Parathyroid adenoma (tissue), 2 donors: ENCODE data around the gene JAGN1.

Source experiments
- H2AFZ ChIP-seq: fragments of 300-600 bp; sonication (generic); one replicate; pipeline ENCODE4 v1.7.0; 2017; ENCODE audit warnings: antibody characterized with exemption, mild to moderate bottlenecking
- H3K27ac ChIP-seq: fragments of 300-600 bp; sonication (generic); one replicate; pipeline ENCODE4 v1.7.0; 2017
- H3K27me3 ChIP-seq: fragments of 300-600 bp; sonication (generic); one replicate; pipeline ENCODE4 v1.7.0; 2017; ENCODE audit warnings: low read length; ENCODE audit not compliant: control insufficient read depth, insufficient read depth
- H3K36me3 ChIP-seq: fragments of 300-600 bp; sonication (generic); one replicate; pipeline ENCODE4 v1.7.0; 2017; ENCODE audit warnings: low read length; ENCODE audit not compliant: control insufficient read depth, insufficient read depth
- H3K4me1 ChIP-seq: fragments of 300-600 bp; sonication (generic); one replicate; pipeline ENCODE4 v1.7.0; 2017; ENCODE audit warnings: control low read depth
- H3K4me2 ChIP-seq: fragments of 300-600 bp; sonication (generic); one replicate; pipeline ENCODE4 v1.7.0; 2017; ENCODE audit warnings: low read length
- H3K4me3 ChIP-seq: fragments of 300-600 bp; sonication (generic); one replicate; pipeline ENCODE4 v1.7.0; 2017; ENCODE audit warnings: low read depth, low read length
- H3K79me2 ChIP-seq: fragments of 300-600 bp; sonication (generic); one replicate; pipeline ENCODE4 v1.7.0; 2017; ENCODE audit warnings: control low read depth
- H3K9ac ChIP-seq: fragments of 300-600 bp; sonication (generic); one replicate; pipeline ENCODE4 v1.7.0; 2017; ENCODE audit warnings: mild to moderate bottlenecking
- H3K9me3 ChIP-seq: fragments of 300-600 bp; sonication (generic); one replicate; pipeline ENCODE4 v1.7.0; 2017; ENCODE audit warnings: low read length; ENCODE audit not compliant: control insufficient read depth
- TF ChIP-seq, protein P1 (sequence below): fragments of 300-600 bp; sonication (generic); IDR thresholded peaks from one replicate; pipeline ENCODE4 v1.7.0; 2017; ENCODE audit warnings: antibody characterized with exemption, mild to moderate bottlenecking
- donor health status: primary hyperparathyroidism.

Gene JAGN1

DNA sequence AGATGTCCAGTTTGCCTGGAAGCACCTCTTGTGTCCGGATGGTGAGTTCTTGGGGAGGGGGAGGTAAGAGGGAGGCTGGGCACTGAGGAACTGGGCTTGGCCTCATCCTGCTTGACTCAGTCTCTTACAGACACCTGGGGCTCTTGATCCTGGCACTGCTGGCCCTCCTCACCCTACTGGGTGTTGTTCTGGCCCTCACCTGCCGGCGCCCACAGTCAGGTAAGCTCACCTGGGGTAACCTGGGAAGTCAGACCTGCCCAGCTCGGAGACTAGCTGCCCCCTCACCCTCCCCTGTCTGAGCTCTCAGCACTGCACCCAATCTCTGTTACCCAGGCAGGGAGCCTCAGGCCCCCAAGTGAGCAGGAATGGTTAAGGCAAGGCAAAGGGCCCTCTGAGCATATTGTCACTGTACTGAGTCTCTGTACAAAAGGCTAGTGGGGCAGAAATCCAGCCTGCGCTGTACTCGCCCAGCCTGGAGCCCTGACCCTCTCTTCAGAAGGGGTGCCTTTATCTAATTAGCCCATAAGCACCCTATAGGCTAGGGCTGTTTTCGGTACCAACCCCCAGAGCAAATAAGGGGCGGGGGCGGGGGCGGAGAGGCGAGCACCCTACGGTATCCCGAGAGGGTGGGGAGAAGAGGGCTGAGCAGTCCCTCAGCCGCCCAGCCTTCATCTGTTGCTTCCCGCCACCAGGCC, 24.3 kb downstream of the JAGN1 start:
- peaks cover 2% of the 10 kb centered on the region for H3K79me2 ChIP-seq
- H3K9me3 ChIP-seq: no peaks in the 10 kb centered on the region
- H3K4me1 ChIP-seq: peaks cover 15% of the 10 kb centered on the region
- H3K9ac ChIP-seq: no peak overlapping the region
- TF ChIP-seq, protein P1, sequence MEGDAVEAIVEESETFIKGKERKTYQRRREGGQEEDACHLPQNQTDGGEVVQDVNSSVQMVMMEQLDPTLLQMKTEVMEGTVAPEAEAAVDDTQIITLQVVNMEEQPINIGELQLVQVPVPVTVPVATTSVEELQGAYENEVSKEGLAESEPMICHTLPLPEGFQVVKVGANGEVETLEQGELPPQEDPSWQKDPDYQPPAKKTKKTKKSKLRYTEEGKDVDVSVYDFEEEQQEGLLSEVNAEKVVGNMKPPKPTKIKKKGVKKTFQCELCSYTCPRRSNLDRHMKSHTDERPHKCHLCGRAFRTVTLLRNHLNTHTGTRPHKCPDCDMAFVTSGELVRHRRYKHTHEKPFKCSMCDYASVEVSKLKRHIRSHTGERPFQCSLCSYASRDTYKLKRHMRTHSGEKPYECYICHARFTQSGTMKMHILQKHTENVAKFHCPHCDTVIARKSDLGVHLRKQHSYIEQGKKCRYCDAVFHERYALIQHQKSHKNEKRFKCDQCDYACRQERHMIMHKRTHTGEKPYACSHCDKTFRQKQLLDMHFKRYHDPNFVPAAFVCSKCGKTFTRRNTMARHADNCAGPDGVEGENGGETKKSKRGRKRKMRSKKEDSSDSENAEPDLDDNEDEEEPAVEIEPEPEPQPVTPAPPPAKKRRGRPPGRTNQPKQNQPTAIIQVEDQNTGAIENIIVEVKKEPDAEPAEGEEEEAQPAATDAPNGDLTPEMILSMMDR: no peak
- H3K4me2 ChIP-seq: peak overlapping the region; percentile 83
- no peak overlapping the region for H3K27ac ChIP-seq
- H3K36me3 ChIP-seq: no peaks in the 10 kb centered on the region
- no peaks in the 10 kb centered on the region for H3K27me3 ChIP-seq
- peak overlapping the region; percentile 78 for H2AFZ ChIP-seq
- peak overlapping the region; percentile 26 for H3K4me3 ChIP-seq

DNA sequence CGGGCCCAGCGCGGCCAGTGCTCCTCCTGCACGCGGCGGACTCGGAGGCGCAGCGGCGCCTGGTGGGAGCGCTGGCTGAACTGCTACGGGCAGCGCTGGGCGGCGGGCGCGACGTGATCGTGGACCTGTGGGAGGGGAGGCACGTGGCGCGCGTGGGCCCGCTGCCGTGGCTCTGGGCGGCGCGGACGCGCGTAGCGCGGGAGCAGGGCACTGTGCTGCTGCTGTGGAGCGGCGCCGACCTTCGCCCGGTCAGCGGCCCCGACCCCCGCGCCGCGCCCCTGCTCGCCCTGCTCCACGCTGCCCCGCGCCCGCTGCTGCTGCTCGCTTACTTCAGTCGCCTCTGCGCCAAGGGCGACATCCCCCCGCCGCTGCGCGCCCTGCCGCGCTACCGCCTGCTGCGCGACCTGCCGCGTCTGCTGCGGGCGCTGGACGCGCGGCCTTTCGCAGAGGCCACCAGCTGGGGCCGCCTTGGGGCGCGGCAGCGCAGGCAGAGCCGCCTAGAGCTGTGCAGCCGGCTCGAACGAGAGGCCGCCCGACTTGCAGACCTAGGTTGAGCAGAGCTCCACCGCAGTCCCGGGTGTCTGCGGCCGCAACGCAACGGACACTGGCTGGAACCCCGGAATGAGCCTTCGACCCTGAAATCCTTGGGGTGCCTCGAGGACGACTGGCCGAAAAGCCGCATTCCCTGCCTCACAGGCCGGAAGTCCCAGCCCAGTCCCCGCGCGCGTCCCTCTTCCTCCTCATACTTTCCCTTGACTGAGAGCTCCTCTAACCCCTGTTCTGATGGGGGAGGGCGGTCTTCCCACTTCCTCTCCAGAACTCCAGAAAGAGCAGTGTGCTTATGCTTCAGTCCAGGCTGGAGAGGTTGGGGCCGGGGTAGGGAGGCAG, 25.1 kb downstream of the JAGN1 start:
- Histone ChIP-seq H3K9me3 (no peaks in the 10 kb centered on the region), H3K79me2 (peaks cover 2% of the 10 kb centered on the region), H3K27ac (peak overlapping the region; percentile 63), H3K27me3 (no peaks in the 10 kb centered on the region), H3K4me3 (peak overlapping the region; percentile 60), H3K36me3 (no peaks in the 10 kb centered on the region), H3K4me2 (peak overlapping the region; percentile 83), H2AFZ (peak overlapping the region; percentile 78), H3K4me1 (peaks cover 15% of the 10 kb centered on the region), H3K9ac (no peak overlapping the region)
- TF ChIP-seq, protein P1: peak; percentile 24

DNA sequence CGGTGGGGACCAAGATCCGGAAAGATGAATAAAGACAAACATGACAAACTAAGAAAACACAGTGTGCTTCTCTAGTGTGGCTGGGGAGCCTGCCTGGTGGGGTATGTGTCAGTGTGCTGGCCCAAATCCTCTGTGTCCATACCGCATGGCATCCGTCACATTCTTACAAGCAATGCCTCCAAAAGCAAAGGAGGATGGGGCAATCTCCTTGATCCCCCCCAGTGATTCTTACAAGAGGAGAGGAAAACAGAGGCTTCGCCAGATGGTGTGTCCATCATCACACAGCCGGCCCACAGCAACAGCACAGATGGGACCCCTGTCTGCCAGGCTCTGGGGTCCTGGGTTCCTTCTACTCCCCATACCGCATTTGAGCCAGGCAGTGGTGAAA, 25.9 kb downstream of the JAGN1 start:
- H3K4me1 ChIP-seq: peaks cover 15% of the 10 kb centered on the region

DNA sequence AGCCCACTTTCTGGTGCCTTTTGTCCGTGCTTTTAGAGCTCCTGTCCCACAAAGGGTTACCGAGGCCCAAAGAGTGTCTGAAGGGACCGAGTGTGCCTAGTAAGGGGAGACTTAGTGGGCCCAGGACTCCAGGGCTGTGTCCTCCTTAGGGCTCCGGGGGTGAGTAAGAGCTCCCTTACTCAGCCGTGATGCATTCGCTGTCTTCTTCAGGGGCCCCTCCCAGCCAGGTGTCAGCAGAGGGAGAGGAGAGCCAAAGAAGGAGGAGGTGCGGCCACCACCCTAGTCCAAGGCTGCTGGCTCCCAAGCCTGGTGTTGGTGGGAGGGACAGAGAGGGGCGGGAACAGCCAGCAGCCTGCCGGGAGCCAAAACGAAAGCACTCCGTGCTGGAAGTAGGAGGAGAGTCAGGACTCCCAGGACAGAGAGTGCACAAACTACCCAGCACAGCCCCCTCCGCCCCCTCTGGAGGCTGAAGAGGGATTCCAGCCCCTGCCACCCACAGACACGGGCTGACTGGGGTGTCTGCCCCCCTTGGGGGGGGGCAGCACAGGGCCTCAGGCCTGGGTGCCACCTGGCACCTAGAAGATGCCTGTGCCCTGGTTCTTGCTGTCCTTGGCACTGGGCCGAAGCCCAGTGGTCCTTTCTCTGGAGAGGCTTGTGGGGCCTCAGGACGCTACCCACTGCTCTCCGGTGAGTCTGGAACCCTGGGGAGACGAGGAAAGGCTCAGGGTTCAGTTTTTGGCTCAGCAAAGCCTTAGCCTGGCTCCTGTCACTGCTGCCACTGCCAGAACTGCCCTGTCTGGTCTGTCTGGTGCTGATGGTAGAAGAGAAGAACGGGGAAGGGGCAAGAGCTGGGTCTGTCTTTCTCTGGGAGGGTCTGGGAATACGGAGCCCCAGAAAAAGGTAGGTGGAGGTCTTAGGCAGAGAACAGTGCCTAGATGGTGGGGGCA, 26.6 kb downstream of the JAGN1 start, which contains the start of gene IL17RC:
TSS of gene IL17RC (plus strand) at position 365 of the 947 bp plus-strand sequence. CDS start at position 583, 218 bp downstream.
- H3K4me1 ChIP-seq: peaks cover 15% of the 10 kb centered on the region

More for the DNA sequence above, 25.9 kb downstream of the JAGN1 start:
- no peaks in the 10 kb centered on the region for H3K9me3 ChIP-seq
- H3K27me3 ChIP-seq: no peaks in the 10 kb centered on the region
- no peak overlapping the region for H3K9ac ChIP-seq
- peak overlapping the region; percentile 73 for H3K4me2 ChIP-seq
- peak overlapping the region; percentile 61 for H3K4me3 ChIP-seq
- H3K27ac ChIP-seq: peak overlapping the region; percentile 71
- H2AFZ ChIP-seq: peak overlapping the region; percentile 89
- TF ChIP-seq, protein P1: no peak
- no peaks in the 10 kb centered on the region for H3K36me3 ChIP-seq
- H3K79me2 ChIP-seq: peaks cover 2% of the 10 kb centered on the region

More for the DNA sequence above, 26.6 kb downstream of the JAGN1 start, which contains the start of gene IL17RC:
- TF ChIP-seq, protein P1: no peak
- Histone ChIP-seq H3K4me3 (peak within 1 kb of the TSS; percentile 61), H3K4me2 (peak within 1 kb of the TSS; percentile 83), H3K9ac (peak within 1 kb of the TSS; percentile 5), H2AFZ (peak within 1 kb of the TSS; percentile 89), H3K36me3 (no peaks in the 10 kb centered on the region), H3K27me3 (no peaks in the 10 kb centered on the region), H3K27ac (peak within 1 kb of the TSS; percentile 71), H3K79me2 (peaks cover 2% of the 10 kb centered on the region), H3K9me3 (no peaks in the 10 kb centered on the region)
